Natural killer cell (primary cell): ENCODE results near the gene LAG3. TPM values are rescaled to one million over a fixed set of nuclear protein-coding genes. Genes with fewer than 3 reads are reported as not detected.

Experiments used
- ATAC-seq, 3 donors: fragments of 150-1000 bp in 2 of 3; fragments of 200-7000 bp in 1 of 3; cut with Tn5 transposase; 1 replicate in 1 of 3; 2 replicates in 2 of 3; pipeline ENCODE4 v1.10.0; 2021; ENCODE audit warnings: mild to moderate bottlenecking in 2 of 3, moderate library complexity in 2 of 3
- DNase-seq, 2 donors: peaks; one replicate each; pipeline versions ENCODE4 v3.0.0 to v3.0.0-alpha.2; 2013 to 2021; ENCODE audit warnings: mixed read lengths in 1 of 2
- H3K27ac ChIP-seq: one replicate; pipeline ENCODE4 v1.5.1; 2013; ENCODE audit warnings: mild to moderate bottlenecking, low read length
- H3K27me3 ChIP-seq: one replicate; pipeline ENCODE4 v1.6.1; 2013; ENCODE audit warnings: low read length; ENCODE audit not compliant: control insufficient read depth, insufficient read depth
- H3K36me3 ChIP-seq: one replicate; pipeline ENCODE4 v1.6.1; 2013; ENCODE audit warnings: low read length; ENCODE audit not compliant: control insufficient read depth, insufficient read depth
- H3K4me1 ChIP-seq: one replicate; pipeline ENCODE4 v1.6.1; 2013; ENCODE audit warnings: low read length; ENCODE audit not compliant: control insufficient read depth, insufficient read depth
- H3K4me3 ChIP-seq: one replicate; pipeline ENCODE4 v1.5.1; 2013; ENCODE audit warnings: low read length
- H3K9me3 ChIP-seq: one replicate; pipeline ENCODE4 v1.6.1; 2013; ENCODE audit warnings: low read length; ENCODE audit not compliant: control insufficient read depth, insufficient read depth
- H3K27ac Mint-ChIP-seq, 2 donors: one replicate each; pipeline ENCODE4 v1.8.0; 2022; ENCODE audit warnings: mild to moderate bottlenecking in 2 of 2, mixed read lengths in 2 of 2, moderate library complexity in 1 of 2
- H3K27me3 Mint-ChIP-seq, 2 donors: one replicate each; pipeline ENCODE4 v1.8.0; 2022; ENCODE audit warnings: low read depth in 2 of 2, mixed read lengths in 2 of 2
- H3K36me3 Mint-ChIP-seq: one replicate; pipeline ENCODE4 v1.8.0; 2022; ENCODE audit warnings: mixed read lengths
- H3K4me1 Mint-ChIP-seq, 2 donors: one replicate each; pipeline ENCODE4 v1.8.0; 2022; ENCODE audit warnings: mixed read lengths in 2 of 2
- H3K4me3 Mint-ChIP-seq: one replicate; pipeline ENCODE4 v1.8.0; 2022; ENCODE audit warnings: mild to moderate bottlenecking, moderate library complexity, mixed read lengths
- H3K9me3 Mint-ChIP-seq, 2 donors: one replicate each; pipeline ENCODE4 v1.8.0; 2022; ENCODE audit warnings: mixed read lengths in 2 of 2
- WGBS: methylation state at CpG from one replicate; pipeline ENCODE4 v1.1.7; 2013; ENCODE audit warnings: missing lambda C conversion rate; ENCODE audit not compliant: insufficient coverage; 5-methylcytosine and 5-hydroxymethylcytosine counted together
- intact Hi-C: fragments of 100-400 bp; cut with micrococcal nuclease; formaldehyde crosslinking; loops from one replicate; pipeline ENCODE4 v1.14.2; 2022
- total RNA-seq, 4 donors: library from RNA; stranded (reverse); fragments of 120-200 nt in 1 of 4; gene quantifications; one replicate each; pipeline versions ENCODE4 v1.2.3 to v1.2.4, GENCODE V29; 2013 to 2022
- TF ChIP-seq, protein P1 (sequence below): fragments of 200-600 bp; IDR thresholded peaks from one replicate; pipeline ENCODE4 v1.8.0; 2022; ENCODE audit warnings: antibody characterized with exemption

LAG3 gene
- total RNA-seq, 3 donors from 2014 or later (not counting 1 experiment from before 2014, with no cell fraction given), result 0.36 to 7.6 (median 0.78) TPM

DNA sequence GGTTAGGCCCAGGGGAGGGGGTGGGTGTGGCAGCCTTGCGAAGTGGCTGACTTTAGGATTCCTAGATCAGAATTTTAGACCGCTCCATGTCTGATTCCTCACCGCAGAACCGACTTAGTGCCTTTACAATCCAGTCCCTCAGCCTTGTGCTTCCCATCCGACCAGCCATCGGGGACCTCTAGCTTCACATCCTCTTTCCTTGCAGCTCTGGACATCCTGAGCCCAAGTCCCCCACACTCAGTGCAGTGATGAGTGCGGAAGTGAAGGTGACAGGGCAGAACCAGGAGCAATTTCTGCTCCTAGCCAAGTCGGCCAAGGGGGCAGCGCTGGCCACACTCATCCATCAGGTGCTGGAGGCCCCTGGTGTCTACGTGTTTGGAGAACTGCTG lies 47.9 kb upstream of the LAG3 start:
- TF ChIP-seq, protein P1, sequence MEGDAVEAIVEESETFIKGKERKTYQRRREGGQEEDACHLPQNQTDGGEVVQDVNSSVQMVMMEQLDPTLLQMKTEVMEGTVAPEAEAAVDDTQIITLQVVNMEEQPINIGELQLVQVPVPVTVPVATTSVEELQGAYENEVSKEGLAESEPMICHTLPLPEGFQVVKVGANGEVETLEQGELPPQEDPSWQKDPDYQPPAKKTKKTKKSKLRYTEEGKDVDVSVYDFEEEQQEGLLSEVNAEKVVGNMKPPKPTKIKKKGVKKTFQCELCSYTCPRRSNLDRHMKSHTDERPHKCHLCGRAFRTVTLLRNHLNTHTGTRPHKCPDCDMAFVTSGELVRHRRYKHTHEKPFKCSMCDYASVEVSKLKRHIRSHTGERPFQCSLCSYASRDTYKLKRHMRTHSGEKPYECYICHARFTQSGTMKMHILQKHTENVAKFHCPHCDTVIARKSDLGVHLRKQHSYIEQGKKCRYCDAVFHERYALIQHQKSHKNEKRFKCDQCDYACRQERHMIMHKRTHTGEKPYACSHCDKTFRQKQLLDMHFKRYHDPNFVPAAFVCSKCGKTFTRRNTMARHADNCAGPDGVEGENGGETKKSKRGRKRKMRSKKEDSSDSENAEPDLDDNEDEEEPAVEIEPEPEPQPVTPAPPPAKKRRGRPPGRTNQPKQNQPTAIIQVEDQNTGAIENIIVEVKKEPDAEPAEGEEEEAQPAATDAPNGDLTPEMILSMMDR, result no peak
- Mint-ChIP-seq H3K4me1 (peaks cover 20 to 22% of the 10 kb centered on the region in 2 donors), H3K9me3 (no peaks in the 10 kb centered on the region), H3K27me3 (peaks cover 0 to 3% of the 10 kb centered on the region in 2 donors), H3K4me3 (peak overlapping the region; percentile 94), H3K36me3 (no peaks in the 10 kb centered on the region), H3K27ac (peak overlapping the region; percentile 77 to 93)
- H3K4me1 ChIP-seq, result peaks cover 12% of the 10 kb centered on the region
- 7% methylated on average over 10 of the region's 10 CpGs for WGBS
- peak in 1 of 2 donors; percentile 25 for DNase-seq
- H3K27ac ChIP-seq, result peak overlapping the region; percentile 84
- ATAC-seq, result peak; percentile 0 to 12 (median 11)
- peaks cover 16% of the 10 kb centered on the region for H3K36me3 ChIP-seq
- intact Hi-C loops, result no loop called here
- no peaks in the 10 kb centered on the region for H3K27me3 ChIP-seq
- no peaks in the 10 kb centered on the region for H3K9me3 ChIP-seq
- H3K4me3 ChIP-seq, result peak overlapping the region; percentile 68

DNA sequence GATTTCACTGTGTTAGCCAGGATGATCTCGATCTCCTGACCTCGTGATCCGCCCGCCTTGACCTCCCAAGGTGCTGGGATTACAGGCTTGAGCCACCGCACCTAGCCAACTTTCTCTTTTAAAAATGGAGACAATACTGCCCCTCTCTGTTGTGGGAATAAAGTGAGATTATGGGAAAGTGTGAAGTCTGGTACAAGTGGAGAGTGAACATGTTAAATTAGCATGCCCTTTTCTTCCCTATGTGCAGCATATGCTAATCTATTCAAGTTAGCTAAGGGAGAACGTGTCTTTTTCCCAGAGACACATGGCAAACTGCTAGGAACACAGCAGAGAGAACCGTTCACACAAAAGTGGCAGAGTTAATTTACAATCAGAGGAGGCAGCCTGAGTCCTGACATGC lies 47.0 kb upstream of the LAG3 start:
- no peak for DNase-seq
- Mint-ChIP-seq H3K9me3 (no peaks in the 10 kb centered on the region), H3K27me3 (no peaks in the 10 kb centered on the region), H3K4me1 (peaks cover 20 to 22% of the 10 kb centered on the region in 2 donors), H3K4me3 (peak overlapping the region; percentile 94), H3K36me3 (no peaks in the 10 kb centered on the region), H3K27ac (no peak overlapping the region)
- H3K9me3 ChIP-seq, result no peaks in the 10 kb centered on the region
- ATAC-seq, result no peak
- H3K4me3 ChIP-seq, result no peak overlapping the region
- peaks cover 26% of the 10 kb centered on the region for H3K36me3 ChIP-seq
- H3K4me1 ChIP-seq, result peaks cover 12% of the 10 kb centered on the region
- no peak overlapping the region for H3K27ac ChIP-seq
- intact Hi-C loops, result no loop called here
- TF ChIP-seq, protein P1, result no peak
- no peaks in the 10 kb centered on the region for H3K27me3 ChIP-seq
- 95% methylated on average over 7 of the region's 7 CpGs for WGBS

DNA sequence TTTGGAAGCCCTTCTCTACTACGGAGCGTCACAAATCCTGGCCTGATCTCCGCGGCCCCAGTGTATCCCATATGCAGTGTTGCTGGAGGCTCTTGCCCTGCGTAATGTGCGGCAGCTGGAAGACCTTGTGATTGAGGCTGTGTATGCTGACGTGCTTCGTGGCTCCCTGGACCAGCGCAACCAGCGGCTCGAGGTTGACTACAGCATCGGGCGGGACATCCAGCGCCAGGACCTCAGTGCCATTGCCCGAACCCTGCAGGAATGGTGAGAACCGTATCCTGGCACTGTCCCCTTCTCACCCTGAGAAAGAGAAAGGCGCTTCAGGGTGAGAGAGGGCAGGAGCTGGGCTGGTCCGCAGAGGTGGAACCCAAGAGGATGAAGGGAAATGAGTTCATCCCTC lies 43.1 kb upstream of the LAG3 start:
- no peak overlapping the region for H3K27ac ChIP-seq
- WGBS, result 98% methylated on average over 18 of the region's 18 CpGs
- DNase-seq, result no peak
- H3K36me3 Mint-ChIP-seq, result no peaks in the 10 kb centered on the region
- H3K4me3 Mint-ChIP-seq, result no peak overlapping the region
- no peaks in the 10 kb centered on the region for H3K9me3 ChIP-seq
- H3K4me3 ChIP-seq, result no peak overlapping the region
- H3K27ac Mint-ChIP-seq, result no peak overlapping the region
- no peak for ATAC-seq
- TF ChIP-seq, protein P1, result no peak
- H3K4me1 ChIP-seq, result peaks cover 8% of the 10 kb centered on the region
- H3K27me3 ChIP-seq, result no peaks in the 10 kb centered on the region
- intact Hi-C loops, result no loop called here
- no peaks in the 10 kb centered on the region for H3K27me3 Mint-ChIP-seq
- peaks cover 12 to 13% of the 10 kb centered on the region in 2 donors for H3K4me1 Mint-ChIP-seq
- H3K9me3 Mint-ChIP-seq, result no peaks in the 10 kb centered on the region
- H3K36me3 ChIP-seq, result peaks cover 44% of the 10 kb centered on the region

DNA sequence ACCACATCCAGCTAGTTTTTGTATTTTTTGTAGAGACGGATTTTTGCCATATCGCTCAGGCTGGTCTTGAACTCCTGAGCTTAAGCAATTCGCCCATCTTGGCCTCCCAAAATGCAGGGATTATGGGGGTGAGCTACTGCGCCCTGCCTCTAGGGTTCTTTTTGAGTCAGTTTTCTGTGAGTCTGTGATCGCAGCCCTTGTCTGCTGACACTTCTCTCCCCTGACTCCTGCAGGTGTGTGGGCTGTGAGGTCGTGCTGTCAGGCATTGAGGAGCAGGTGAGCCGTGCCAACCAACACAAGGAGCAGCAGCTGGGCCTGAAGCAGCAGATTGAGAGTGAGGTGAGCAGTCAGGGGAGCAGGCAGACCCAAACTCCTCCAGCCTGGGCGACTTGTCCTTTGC lies 42.2 kb upstream of the LAG3 start:
- H3K36me3 Mint-ChIP-seq, result no peaks in the 10 kb centered on the region
- Histone ChIP-seq H3K27ac (no peak overlapping the region), H3K4me3 (no peak overlapping the region), H3K27me3 (no peaks in the 10 kb centered on the region), H3K4me1 (no peaks in the 10 kb centered on the region), H3K9me3 (no peaks in the 10 kb centered on the region), H3K36me3 (peaks cover 50% of the 10 kb centered on the region)
- intact Hi-C loops, result no loop called here
- TF ChIP-seq, protein P1, result no peak
- 95% methylated on average over 8 of the region's 8 CpGs for WGBS
- ATAC-seq, result no peak
- DNase-seq, result no peak
- H3K27me3 Mint-ChIP-seq, result no peaks in the 10 kb centered on the region
- H3K4me3 Mint-ChIP-seq, result no peak overlapping the region
- no peaks in the 10 kb centered on the region for H3K9me3 Mint-ChIP-seq
- H3K27ac Mint-ChIP-seq, result no peak overlapping the region
- peaks cover 6 to 7% of the 10 kb centered on the region in 2 donors for H3K4me1 Mint-ChIP-seq
